Measurements from ENCODE around the gene NMNAT2. TPM values are rescaled to one million over a fixed set of nuclear protein-coding genes. Genes with fewer than 3 reads are reported as not detected.

NMNAT2 gene
- total and polyA plus RNA-seq, 2 of the 8 experiments (the other 6 are each of a cell fraction or from before 2014, with no cell fraction given) = 6.5 to 20.9 TPM

DNA sequence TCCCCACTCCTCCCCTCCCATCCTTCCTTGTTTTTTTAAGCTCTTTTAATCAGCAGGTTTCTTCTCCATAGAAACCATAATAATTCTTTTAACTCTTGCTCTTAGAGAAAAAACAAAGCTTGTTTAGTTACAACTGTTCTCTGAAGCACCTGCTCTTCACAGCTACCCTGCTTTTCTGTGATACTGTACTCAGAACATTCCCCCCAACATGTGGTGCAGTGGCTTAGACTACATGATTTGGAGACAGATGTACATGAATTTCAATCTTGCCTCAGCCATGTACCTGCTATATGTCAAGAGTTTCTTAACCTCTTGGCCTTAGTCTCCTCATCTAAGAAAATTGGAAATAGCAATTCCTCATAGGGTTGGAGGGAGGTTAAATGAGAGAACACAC is 198.6 kb downstream of the NMNAT2 start:
- ChIA-PET POLR2A (ENCODE audit: partially characterized antibody) (interaction anchor here (0.8 kb wide), 1 partner anchor 15 kb away, joined by 3 read pairs; no protein-coding TSS in a partner anchor), CTCF (ENCODE audit: partially characterized antibody) (interaction anchor here (1.2 to 9.7 kb wide), 5 partner anchors 8 to 221 kb away, joined by 5 to 86 read pairs (median 5); no protein-coding TSS in a partner anchor)
- no peak for DNase-seq (ENCODE audit: low read depth in 1 of 2, low spot score in 2 of 2)
- Histone ChIP-seq H2AK5ac (ENCODE audit: low read depth, low read length) (no peak overlapping the region), H3K9me3 (ENCODE audit: insufficient read depth in 2 of 2, low read depth in 1 of 2, low read length in 1 of 2) (no peaks in the 10 kb centered on the region), H2BK120ac (replicated peaks; ENCODE audit: low read depth, low read length) (no peak overlapping the region), H3K18ac (ENCODE audit: extremely low read depth, low read length) (no peak overlapping the region), H3K56ac (replicated peaks; ENCODE audit: insufficient read length, low read depth, low read length) (no peak overlapping the region), H4K5ac (ENCODE audit: insufficient read length, low read depth, low read length) (no peak overlapping the region), H3K23ac (ENCODE audit: insufficient read length) (no peak overlapping the region), H2BK15ac (ENCODE audit: low read length) (no peak overlapping the region), H3K4me3 (ENCODE audit: extremely low read depth in 1 of 4, insufficient read depth in 2 of 4, low read depth in 3 of 4, low read length in 4 of 4) (no peak overlapping the region), H4K8ac (ENCODE audit: extremely low read depth, insufficient read depth, low read length) (no peak overlapping the region), H4K91ac (replicated peaks; ENCODE audit: insufficient read length, low read length) (no peak overlapping the region), H3K23me2 (ENCODE audit: low read depth, low read length) (no peaks in the 10 kb centered on the region), H4K20me1 (replicated peaks in 1 of 2; ENCODE audit: control insufficient read depth in 1 of 2, insufficient read depth in 2 of 2, low read length in 2 of 2) (no peaks in the 10 kb centered on the region), H3K27me3 (replicated peaks in 1 of 4; ENCODE audit: control insufficient read depth in 3 of 4, extremely low read depth in 1 of 4, insufficient read depth in 3 of 4, low read length in 3 of 4) (no peaks in the 10 kb centered on the region; a peak in 1 of 7 replicates), H3K79me1 (ENCODE audit: low read depth, low read length) (no peaks in the 10 kb centered on the region), H3K4me2 (ENCODE audit: insufficient read depth in 1 of 2, low read depth in 2 of 2, low read length in 2 of 2) (no peak overlapping the region), H2BK20ac (ENCODE audit: low read length) (no peak overlapping the region), H3K4me1 (replicated peaks in 1 of 4; ENCODE audit: control insufficient read depth in 3 of 4, insufficient read depth in 4 of 4, low read length in 3 of 4) (peaks cover 0 to 6% (median 3%) of the 10 kb centered on the region in 4 experiments; a peak in 2 of 7 replicates), H2AFZ (ENCODE audit: low read length) (no peak overlapping the region), H3K79me2 (ENCODE audit: control insufficient read depth in 1 of 2, insufficient read depth in 2 of 2, low read length in 2 of 2) (no peaks in the 10 kb centered on the region), H3K36me3 (ENCODE audit: control insufficient read depth in 2 of 4, insufficient read depth in 4 of 4, low read length in 3 of 4) (no peaks in the 10 kb centered on the region), H3K9ac (replicated peaks in 1 of 4; ENCODE audit: extremely low read depth in 1 of 4, low read depth in 3 of 4, low read length in 3 of 4) (no peak overlapping the region), H2BK5ac (ENCODE audit: low read depth, low read length) (no peak overlapping the region), H3K4ac (replicated peaks; ENCODE audit: insufficient read length, low read depth, low read length) (no peak overlapping the region), H3K27ac (ENCODE audit: low read depth, low read length) (no peak overlapping the region), H2BK12ac (ENCODE audit: low read depth, low read length) (no peak overlapping the region), H3K14ac (ENCODE audit: insufficient read length) (no peak overlapping the region)
- TF ChIP-seq CBX8 (IDR thresholded peaks at IDR 0.05; ENCODE audit: borderline replicate concordance, low read depth, low read length) = no peak
- TF ChIP-seq SIN3A (conservative IDR thresholded peaks at IDR 0.05 in 1 of 2, IDR thresholded peaks at IDR 0.05 in 1 of 2; ENCODE audit: low read depth in 1 of 2, low read length in 2 of 2) = no peak
- TF ChIP-seq, protein P1, sequence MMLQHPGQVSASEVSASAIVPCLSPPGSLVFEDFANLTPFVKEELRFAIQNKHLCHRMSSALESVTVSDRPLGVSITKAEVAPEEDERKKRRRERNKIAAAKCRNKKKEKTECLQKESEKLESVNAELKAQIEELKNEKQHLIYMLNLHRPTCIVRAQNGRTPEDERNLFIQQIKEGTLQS (IDR thresholded peaks at IDR 0.05; ENCODE audit: insufficient read depth, low read depth, low read length) = no peak
- TF ChIP-seq TAF1 (IDR thresholded peaks at IDR 0.05; ENCODE audit: low read depth, low read length) = no peak
- no peak for TF ChIP-seq HDAC6 (IDR thresholded peaks at IDR 0.05; ENCODE audit: low read depth, low read length)
- no peak for TF ChIP-seq TEAD4 (IDR thresholded peaks at IDR 0.05; ENCODE audit: low read depth, low read length)
- no peak for TF ChIP-seq CEBPB (IDR thresholded peaks at IDR 0.05; ENCODE audit: low read depth, low read length)
- TF ChIP-seq JUN (IDR thresholded peaks at IDR 0.05; ENCODE audit: low read depth, low read length) = no peak
- TF ChIP-seq EP300 (IDR thresholded peaks at IDR 0.05; ENCODE audit: borderline replicate concordance in 1 of 2, low read depth in 2 of 2, low read length in 2 of 2) = no peak
- TF ChIP-seq SP2 (IDR thresholded peaks at IDR 0.05; ENCODE audit: low read length) = no peak
- TF ChIP-seq BCL11A (IDR thresholded peaks at IDR 0.05; ENCODE audit: low read depth in 2 of 2, low read length in 2 of 2) = no peak
- TF ChIP-seq CHD2 (IDR thresholded peaks at IDR 0.05; ENCODE audit: low read length) = no peak
- FAIRE-seq = no peak
